ENCODE results near the gene ARVCF.

Gene ARVCF

GRCh38 chr22:20029550-20030225 lies 13.1 kb upstream of the ARVCF start:
- DNase-seq = no peak

- DNase-seq = no peak
Observed at GRCh38 chr22:20028855-20029549, 12.4 kb upstream of the ARVCF start.

GRCh38 chr22:20027966-20028854 lies 11.6 kb upstream of the ARVCF start:
- DNase-seq = no peak

- no peak for DNase-seq
Observed at GRCh38 chr22:20026996-20027601, 10.5 kb upstream of the ARVCF start.

GRCh38 chr22:20026204-20026908 lies 9.7 kb upstream of the ARVCF start:
- no peak for DNase-seq

GRCh38 chr22:20025401-20026203 lies 9.0 kb upstream of the ARVCF start:
- DNase-seq = no peak

GRCh38 chr22:20024650-20025397 lies 8.2 kb upstream of the ARVCF start:
- no peak for DNase-seq

- no peak for DNase-seq
Observed at GRCh38 chr22:20024225-20024624, 7.6 kb upstream of the ARVCF start.

GRCh38 chr22:20022978-20023613 lies 6.5 kb upstream of the ARVCF start:
- DNase-seq = no peak

GRCh38 chr22:20022231-20022977 lies 5.8 kb upstream of the ARVCF start:
- DNase-seq = no peak

- DNase-seq = no peak
Observed at GRCh38 chr22:20021196-20022181, 4.9 kb upstream of the ARVCF start.

- peak; percentile 32 for DNase-seq
Observed at GRCh38 chr22:20020533-20021195, 4.0 kb upstream of the ARVCF start, which contains the start of gene TANGO2. TSS of gene TANGO2 (plus strand) at chr22:20021110. CDS start at chr22:20036799, 15,689 bp downstream.

GRCh38 chr22:20019661-20020532 lies 3.3 kb upstream of the ARVCF start:
- no peak for DNase-seq

GRCh38 chr22:20018001-20018400 lies 1.4 kb upstream of the ARVCF start:
- DNase-seq = no peak

GRCh38 chr22:20017622-20017958 lies 967 bp upstream of the ARVCF start:
- no peak for DNase-seq

- DNase-seq = no peak
Observed at GRCh38 chr22:20015971-20016733, 471 bp downstream of the ARVCF start.

Data from DMS 273 treated with DMSO at 0.1 percent for 48 hours (cell line).